H7 (cell line): Measurements from ENCODE around the gene P2RX3. TPM values are rescaled to one million over a fixed set of nuclear protein-coding genes. Genes with fewer than 3 reads are reported as not detected.

Experiments used
- DNase-seq: peaks from one replicate; pipeline ENCODE4 v3.0.0; 2012
- H3K27me3 ChIP-seq: 2 replicates; pipeline ENCODE4 v1.6.0; 2011; ENCODE audit warnings: mild to moderate bottlenecking, low read length; ENCODE audit not compliant: control insufficient read depth, insufficient read depth
- H3K36me3 ChIP-seq: replicated peaks from 2 replicates; pipeline ENCODE4 v1.5.1; 2011; ENCODE audit warnings: low read length; ENCODE audit not compliant: control insufficient read depth, insufficient read depth
- H3K4me3 ChIP-seq: 2 replicates; pipeline ENCODE4 v1.5.1; 2011; ENCODE audit warnings: low read depth, mild to moderate bottlenecking, control low read depth, low read length, moderate library complexity; ENCODE audit not compliant: insufficient read depth
- total RNA-seq: library from RNA; depleted of rRNA; stranded (reverse); fragments of >200 nt; shearing (Covaris generic); gene quantifications from 2 replicates; pipeline ENCODE4 v1.2.3, GENCODE V29; 2014

P2RX3 gene
- total RNA-seq, 1 experiment from 2014 or later, result not detected

GRCh38 chr11:57407941-57408475 lies 69.9 kb downstream of the P2RX3 start:
- DNase-seq, result no peak
- no peaks in the 10 kb centered on the region; the same call in 1 of the 2 replicates for H3K36me3 ChIP-seq
- H3K4me3 ChIP-seq, result no peak overlapping the region
- H3K27me3 ChIP-seq, result no peaks in the 10 kb centered on the region

GRCh38 chr11:57408771-57409170 lies 70.6 kb downstream of the P2RX3 start:
- H3K36me3 ChIP-seq, result no peaks in the 10 kb centered on the region; the same call in 1 of the 2 replicates
- H3K4me3 ChIP-seq, result no peak overlapping the region
- no peak for DNase-seq
- H3K27me3 ChIP-seq, result no peaks in the 10 kb centered on the region

GRCh38 chr11:57409321-57410100 lies 71.4 kb downstream of the P2RX3 start:
- Histone ChIP-seq H3K4me3 (no peak overlapping the region), H3K27me3 (no peaks in the 10 kb centered on the region)

DNA sequence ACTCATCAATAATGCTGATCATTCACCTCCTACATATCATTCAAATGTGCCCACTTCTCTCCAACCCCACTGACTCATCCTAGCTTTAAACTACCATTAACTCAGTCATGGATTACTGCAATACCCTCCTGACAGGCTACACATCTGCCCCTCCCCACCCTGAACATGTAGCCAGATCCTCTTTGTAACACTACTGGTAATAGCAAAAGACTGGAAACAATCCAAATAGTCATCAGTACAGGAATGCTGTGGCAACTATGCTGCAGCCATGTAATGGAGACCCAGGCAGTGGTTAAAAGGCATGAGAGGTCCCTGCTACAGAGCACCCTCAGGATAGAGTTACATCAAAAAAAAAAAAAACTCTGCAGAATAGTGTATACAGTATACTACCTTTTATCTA lies 72.1 kb downstream of the P2RX3 start:
- no peak for DNase-seq
- no peak overlapping the region for H3K4me3 ChIP-seq
- H3K27me3 ChIP-seq, result no peaks in the 10 kb centered on the region
- peaks cover 3% of the 10 kb centered on the region for H3K36me3 ChIP-seq

More at GRCh38 chr11:57409321-57410100, 71.4 kb downstream of the P2RX3 start:
- H3K36me3 ChIP-seq, result peaks cover 1% of the 10 kb centered on the region
- no peak for DNase-seq

DNA sequence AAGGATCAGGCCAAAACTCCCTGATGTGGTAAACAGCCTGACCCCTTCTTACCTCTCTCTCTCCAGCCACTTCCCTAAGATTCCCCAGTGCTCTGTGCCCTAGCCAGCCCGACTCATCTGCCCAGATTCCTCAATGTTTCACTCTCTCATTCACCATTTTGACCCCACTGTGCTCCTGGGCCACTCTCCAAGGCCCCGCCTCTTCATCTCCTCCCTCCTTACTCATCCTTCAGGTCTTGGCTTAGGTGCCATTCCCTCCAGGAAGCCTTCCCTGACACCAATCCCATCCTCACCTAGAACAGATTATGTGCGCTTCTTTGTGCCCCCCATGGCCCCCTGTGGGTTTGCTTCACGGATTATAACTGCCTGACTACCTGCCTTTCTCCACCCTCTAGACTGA lies 75.5 kb downstream of the P2RX3 start:
- no peaks in the 10 kb centered on the region for H3K27me3 ChIP-seq
- no peak overlapping the region for H3K4me3 ChIP-seq
- DNase-seq, result no peak
- H3K36me3 ChIP-seq, result peaks cover 5% of the 10 kb centered on the region

DNA sequence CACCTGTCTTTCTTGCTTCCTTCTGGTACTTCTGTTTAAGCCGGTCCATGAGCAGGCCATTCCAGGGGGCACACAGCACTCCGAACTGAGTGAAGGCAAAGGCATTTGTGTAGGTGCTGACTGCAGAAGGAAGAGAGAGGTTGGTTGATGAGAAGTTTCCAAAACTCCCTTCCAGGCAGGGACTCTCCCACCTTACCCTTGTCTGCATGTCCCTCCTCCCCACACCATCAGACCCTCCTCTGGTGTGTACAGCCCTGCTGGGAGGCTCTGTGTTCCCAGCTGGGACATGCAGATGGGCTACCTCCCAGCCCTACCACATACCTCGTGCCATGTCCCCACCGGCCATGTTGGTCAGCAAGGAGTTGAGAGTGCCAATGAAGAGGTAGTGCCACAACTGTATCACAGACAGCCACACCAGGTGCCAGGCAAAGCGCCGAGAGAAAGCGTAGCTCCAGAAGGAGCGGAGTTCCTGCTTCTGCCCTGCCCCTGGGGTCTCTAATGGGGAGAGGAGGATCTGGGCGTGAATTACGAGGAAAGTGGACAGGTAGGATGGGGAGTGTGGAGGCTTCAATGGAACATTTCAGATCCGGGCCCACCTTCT lies 76.6 kb downstream of the P2RX3 start:
- H3K4me3 ChIP-seq, result no peak overlapping the region
- H3K27me3 ChIP-seq, result no peaks in the 10 kb centered on the region
- DNase-seq, result no peak
- peaks cover 5% of the 10 kb centered on the region for H3K36me3 ChIP-seq

GRCh38 chr11:57416436-57416835 lies 78.3 kb downstream of the P2RX3 start:
- DNase-seq, result no peak
- Histone ChIP-seq H3K36me3 (peaks cover 5% of the 10 kb centered on the region), H3K27me3 (no peaks in the 10 kb centered on the region), H3K4me3 (no peak overlapping the region)

- Histone ChIP-seq H3K27me3 (no peaks in the 10 kb centered on the region), H3K36me3 (peaks cover 5% of the 10 kb centered on the region)
- no peak for DNase-seq
Measured at GRCh38 chr11:57417056-57417455, 78.9 kb downstream of the P2RX3 start.

DNA sequence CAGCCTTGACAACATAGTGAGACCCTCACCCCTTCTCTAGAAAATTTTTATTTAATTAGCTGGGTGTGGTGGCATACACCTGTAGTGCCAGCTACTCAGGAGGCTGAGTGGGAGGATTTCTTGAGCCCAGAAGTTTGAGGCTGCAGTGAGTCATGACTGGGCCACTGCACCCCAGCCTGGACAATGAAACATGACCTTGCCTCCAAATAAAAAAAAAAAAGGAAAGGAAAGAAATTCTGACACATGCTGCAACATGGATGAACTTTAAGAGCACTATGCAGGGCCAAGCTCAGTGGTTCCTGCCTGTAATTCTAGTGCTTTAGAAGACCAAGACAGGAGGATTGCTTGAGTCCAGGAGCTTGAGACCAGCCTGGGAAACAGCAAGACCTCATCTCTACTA lies 80.0 kb downstream of the P2RX3 start:
- peaks cover 5% of the 10 kb centered on the region for H3K36me3 ChIP-seq
- no peak overlapping the region for H3K4me3 ChIP-seq
- H3K27me3 ChIP-seq, result no peaks in the 10 kb centered on the region
- DNase-seq, result no peak

More at GRCh38 chr11:57417056-57417455, 78.9 kb downstream of the P2RX3 start:
- H3K4me3 ChIP-seq, result no peak overlapping the region

- Histone ChIP-seq H3K36me3 (peaks cover 5% of the 10 kb centered on the region), H3K4me3 (no peak overlapping the region), H3K27me3 (no peaks in the 10 kb centered on the region)
- DNase-seq, result no peak
Measured at GRCh38 chr11:57419146-57419545, 81.0 kb downstream of the P2RX3 start.

DNA sequence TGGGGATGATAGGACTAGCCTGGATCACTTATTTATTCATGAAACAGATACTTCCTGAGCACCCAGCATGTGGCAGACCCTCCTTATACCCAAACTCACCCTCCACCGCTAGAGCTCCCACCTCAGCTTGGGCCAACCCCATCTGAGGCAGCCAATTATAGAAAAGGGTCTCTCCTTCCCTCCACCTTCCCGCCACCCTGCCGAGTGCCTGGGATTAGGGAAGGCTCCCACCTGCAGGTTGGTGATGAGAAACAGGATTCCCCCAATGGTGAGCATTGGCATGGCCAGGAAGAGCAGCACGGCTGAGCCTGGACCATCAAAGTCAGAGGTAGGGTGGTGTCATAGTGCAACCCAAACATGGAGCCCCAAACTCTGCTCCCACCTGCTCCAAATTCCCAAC lies 82.9 kb downstream of the P2RX3 start:
- H3K27me3 ChIP-seq, result peaks cover 4% of the 10 kb centered on the region
- no peak overlapping the region for H3K4me3 ChIP-seq
- H3K36me3 ChIP-seq, result peaks cover 3% of the 10 kb centered on the region
- no peak for DNase-seq

GRCh38 chr11:57421805-57422204 lies 83.7 kb downstream of the P2RX3 start:
- H3K36me3 ChIP-seq, result peaks cover 3% of the 10 kb centered on the region
- H3K4me3 ChIP-seq, result no peak overlapping the region
- DNase-seq, result no peak
- H3K27me3 ChIP-seq, result peaks cover 12% of the 10 kb centered on the region
